ENCODE measurements around the gene CCDC97. TPM values are rescaled to one million over a fixed set of nuclear protein-coding genes. Genes with fewer than 3 reads are reported as not detected.

Gene CCDC97
- total and polyA plus RNA-seq, 2 experiments from 2014 or later = 15.1 to 24.4 TPM

DNA sequence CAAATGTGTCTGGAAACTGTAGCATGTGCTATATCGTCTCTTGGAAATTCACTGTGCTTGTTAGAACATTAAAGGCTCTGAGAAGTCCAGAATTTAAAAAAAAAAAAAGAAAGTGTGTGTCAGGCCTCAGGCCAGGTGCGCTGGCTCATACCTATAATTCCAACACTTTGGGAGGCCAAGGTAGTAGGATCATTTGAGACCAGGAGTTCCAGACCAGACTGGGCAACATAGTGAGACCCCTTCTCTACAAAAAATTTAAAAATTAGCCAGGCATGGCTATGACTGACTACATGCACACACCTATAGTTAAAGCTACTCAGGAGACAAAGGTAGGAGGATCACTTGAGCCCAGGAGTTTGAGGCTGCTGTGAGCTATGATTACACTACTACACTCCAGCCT, 40.9 kb upstream of the CCDC97 start:
- peaks cover 12% of the 10 kb centered on the region for H3K36me3 ChIP-seq (replicated peaks; ENCODE audit: insufficient read depth, low read depth)
- peaks cover 32% of the 10 kb centered on the region for H4K20me1 ChIP-seq (ENCODE audit: insufficient read depth, poor library complexity, severe bottlenecking)
- DNase-seq (ENCODE audit: low spot score) = no peak
- H3K79me2 ChIP-seq = peaks cover 69% of the 10 kb centered on the region
- H3K4me3 ChIP-seq = no peak overlapping the region
- no peaks in the 10 kb centered on the region for H3K9me3 ChIP-seq (ENCODE audit: low read depth)
- TF ChIP-seq EZH2 (IDR thresholded peaks at IDR 0.05; ENCODE audit: borderline replicate concordance) = no peak
- TF ChIP-seq, protein P1, sequence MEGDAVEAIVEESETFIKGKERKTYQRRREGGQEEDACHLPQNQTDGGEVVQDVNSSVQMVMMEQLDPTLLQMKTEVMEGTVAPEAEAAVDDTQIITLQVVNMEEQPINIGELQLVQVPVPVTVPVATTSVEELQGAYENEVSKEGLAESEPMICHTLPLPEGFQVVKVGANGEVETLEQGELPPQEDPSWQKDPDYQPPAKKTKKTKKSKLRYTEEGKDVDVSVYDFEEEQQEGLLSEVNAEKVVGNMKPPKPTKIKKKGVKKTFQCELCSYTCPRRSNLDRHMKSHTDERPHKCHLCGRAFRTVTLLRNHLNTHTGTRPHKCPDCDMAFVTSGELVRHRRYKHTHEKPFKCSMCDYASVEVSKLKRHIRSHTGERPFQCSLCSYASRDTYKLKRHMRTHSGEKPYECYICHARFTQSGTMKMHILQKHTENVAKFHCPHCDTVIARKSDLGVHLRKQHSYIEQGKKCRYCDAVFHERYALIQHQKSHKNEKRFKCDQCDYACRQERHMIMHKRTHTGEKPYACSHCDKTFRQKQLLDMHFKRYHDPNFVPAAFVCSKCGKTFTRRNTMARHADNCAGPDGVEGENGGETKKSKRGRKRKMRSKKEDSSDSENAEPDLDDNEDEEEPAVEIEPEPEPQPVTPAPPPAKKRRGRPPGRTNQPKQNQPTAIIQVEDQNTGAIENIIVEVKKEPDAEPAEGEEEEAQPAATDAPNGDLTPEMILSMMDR (IDR thresholded peaks at IDR 0.05; ENCODE audit: poor library complexity) = no peak
- no peak for TF ChIP-seq EZH2phosphoT487 (IDR thresholded peaks at IDR 0.05; ENCODE audit: low read depth, severe bottlenecking, unreplicated experiment)
- WGBS (ENCODE audit: low lambda C conversion rate, missing lambda C conversion rate) = 97% methylated on average over 2 of the region's 2 CpGs
- no peak overlapping the region for H3K27ac ChIP-seq
- no peak overlapping the region for H2AFZ ChIP-seq
- H3K9me2 ChIP-seq (replicated peaks; ENCODE audit: insufficient read depth) = no peaks in the 10 kb centered on the region
- peaks cover 19% of the 10 kb centered on the region for H3K4me1 ChIP-seq (ENCODE audit: insufficient read depth)
- H3K4me2 ChIP-seq = no peak overlapping the region
- no peaks in the 10 kb centered on the region for H3K27me3 ChIP-seq

DNA sequence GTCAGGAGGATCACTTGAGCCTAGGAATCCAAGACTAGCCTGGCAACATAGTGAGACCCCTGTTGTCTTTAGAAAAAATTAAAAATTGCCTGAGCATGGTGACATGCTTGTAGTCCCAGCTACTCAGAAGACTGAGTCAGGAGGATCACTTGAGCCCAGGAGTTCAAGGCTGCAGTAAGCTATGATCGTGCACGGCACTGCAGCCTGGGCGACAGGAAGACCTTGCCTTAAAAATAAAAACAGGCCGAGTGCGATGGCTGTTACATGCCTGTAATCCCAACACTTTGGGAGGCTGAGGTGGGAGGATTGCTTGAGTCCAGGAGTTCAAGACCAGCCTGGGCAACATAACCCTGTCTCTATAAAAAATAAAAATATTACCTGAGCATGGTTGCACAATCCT, 40.4 kb upstream of the CCDC97 start:
- TF ChIP-seq EZH2 (IDR thresholded peaks at IDR 0.05; ENCODE audit: borderline replicate concordance) = no peak
- Histone ChIP-seq H3K4me1 (ENCODE audit: insufficient read depth) (peaks cover 19% of the 10 kb centered on the region), H3K27ac (no peak overlapping the region), H3K4me2 (no peak overlapping the region), H3K36me3 (replicated peaks; ENCODE audit: insufficient read depth, low read depth) (peaks cover 14% of the 10 kb centered on the region), H3K9me3 (ENCODE audit: low read depth) (no peaks in the 10 kb centered on the region), H3K4me3 (no peak overlapping the region), H3K27me3 (no peaks in the 10 kb centered on the region), H2AFZ (no peak overlapping the region), H4K20me1 (ENCODE audit: insufficient read depth, poor library complexity, severe bottlenecking) (peaks cover 32% of the 10 kb centered on the region), H3K9me2 (replicated peaks; ENCODE audit: insufficient read depth) (no peaks in the 10 kb centered on the region), H3K79me2 (peaks cover 70% of the 10 kb centered on the region)
- WGBS (ENCODE audit: low lambda C conversion rate, missing lambda C conversion rate) = 96% methylated on average over 5 of the region's 5 CpGs
- no peak for DNase-seq (ENCODE audit: low spot score)

DNA sequence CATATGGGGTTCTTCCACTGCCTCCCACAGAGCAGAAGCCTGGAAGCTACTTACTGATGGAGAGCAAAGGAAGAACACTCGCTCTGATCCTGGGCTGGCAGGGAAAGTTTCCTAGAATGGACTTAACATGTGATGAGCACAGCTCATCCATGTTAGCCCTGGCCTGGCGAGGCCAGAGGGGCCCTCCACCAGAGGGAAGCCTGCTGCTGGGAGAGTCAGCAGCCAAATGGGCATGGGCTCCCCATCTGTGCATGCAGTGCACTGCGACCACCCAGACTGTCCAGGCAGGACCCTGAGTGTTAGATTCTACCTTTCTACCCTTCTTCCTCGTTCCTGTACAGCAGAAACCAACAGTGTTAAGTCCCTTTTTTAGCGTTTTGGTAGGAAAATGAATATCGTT, 36.9 kb upstream of the CCDC97 start:
- Histone ChIP-seq H3K9me3 (ENCODE audit: low read depth) (no peaks in the 10 kb centered on the region), H3K27ac (no peak overlapping the region), H3K4me2 (no peak overlapping the region), H3K4me1 (ENCODE audit: insufficient read depth) (no peaks in the 10 kb centered on the region), H2AFZ (no peak overlapping the region), H3K79me2 (peaks cover 45% of the 10 kb centered on the region), H3K9me2 (replicated peaks; ENCODE audit: insufficient read depth) (no peaks in the 10 kb centered on the region), H4K20me1 (ENCODE audit: insufficient read depth, poor library complexity, severe bottlenecking) (peaks cover 10% of the 10 kb centered on the region), H3K4me3 (no peak overlapping the region), H3K36me3 (replicated peaks; ENCODE audit: insufficient read depth, low read depth) (peaks cover 17% of the 10 kb centered on the region), H3K27me3 (no peaks in the 10 kb centered on the region)
- DNase-seq (ENCODE audit: low spot score) = no peak
- TF ChIP-seq, protein P1 (IDR thresholded peaks at IDR 0.05; ENCODE audit: poor library complexity) = no peak
- TF ChIP-seq EZH2phosphoT487 (IDR thresholded peaks at IDR 0.05; ENCODE audit: low read depth, severe bottlenecking, unreplicated experiment) = no peak
- WGBS (ENCODE audit: low lambda C conversion rate, missing lambda C conversion rate) = 97% methylated on average over 6 of the region's 6 CpGs

DNA sequence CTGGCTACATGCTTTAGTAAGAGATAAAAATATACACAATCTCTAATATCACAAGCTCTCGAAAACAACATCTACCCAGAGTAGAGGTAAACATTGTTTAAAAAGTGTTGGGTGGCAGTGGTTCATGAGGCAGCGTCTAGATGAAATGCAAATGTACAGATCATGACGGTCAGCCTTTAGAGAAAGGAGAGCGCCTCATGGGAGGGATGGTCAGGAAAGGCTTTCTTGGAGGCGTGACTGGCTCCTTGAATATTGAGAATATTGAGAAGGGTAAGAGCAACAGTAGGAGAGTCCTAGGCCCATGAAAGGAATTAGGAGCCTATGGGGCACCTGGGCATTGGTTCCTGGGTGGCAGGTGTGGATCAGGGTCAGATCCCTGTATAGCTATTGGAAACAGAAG, 35.2 kb upstream of the CCDC97 start:
- H3K4me3 ChIP-seq = no peak overlapping the region
- no peak overlapping the region for H3K4me2 ChIP-seq
- 96% methylated on average over 5 of the region's 5 CpGs for WGBS (ENCODE audit: low lambda C conversion rate, missing lambda C conversion rate)
- H3K9me3 ChIP-seq (ENCODE audit: low read depth) = no peaks in the 10 kb centered on the region
- peaks cover 37% of the 10 kb centered on the region for H3K79me2 ChIP-seq
- H3K36me3 ChIP-seq (replicated peaks; ENCODE audit: insufficient read depth, low read depth) = peaks cover 17% of the 10 kb centered on the region
- H3K27me3 ChIP-seq = no peaks in the 10 kb centered on the region
- H4K20me1 ChIP-seq (ENCODE audit: insufficient read depth, poor library complexity, severe bottlenecking) = peaks cover 6% of the 10 kb centered on the region
- H3K4me1 ChIP-seq (ENCODE audit: insufficient read depth) = no peaks in the 10 kb centered on the region
- H2AFZ ChIP-seq = no peak overlapping the region
- H3K9me2 ChIP-seq (replicated peaks; ENCODE audit: insufficient read depth) = no peaks in the 10 kb centered on the region
- TF ChIP-seq EZH2phosphoT487 (IDR thresholded peaks at IDR 0.05; ENCODE audit: low read depth, severe bottlenecking, unreplicated experiment) (no peak), EZH2 (IDR thresholded peaks at IDR 0.05; ENCODE audit: borderline replicate concordance) (no peak)
- TF ChIP-seq, protein P1 (IDR thresholded peaks at IDR 0.05; ENCODE audit: poor library complexity) = no peak
- H3K27ac ChIP-seq = no peak overlapping the region
- no peak for DNase-seq (ENCODE audit: low spot score)

Measured in hepatocyte (in vitro differentiated cells).